K562 (cell line): ENCODE data around the gene ANXA1. TPM values are rescaled to one million over a fixed set of nuclear protein-coding genes. Genes with fewer than 3 reads are reported as not detected.

Source experiments
- ATAC-seq: fragments of 200-7000 bp; cut with Tn5 transposase; 3 replicates; pipeline ENCODE4 v1.9.1; 2020; ENCODE audit warnings: moderate library complexity
- BruUV-seq: library from RNA; stranded (reverse); fragments of 400-500 nt; replicated peaks from 2 replicates; lab custom pipeline; 2021; lab: Mats Ljungman, UMichigan
- CTCF ChIA-PET: fragments of 300-600 bp; formaldehyde crosslinking; extraction: SDS; loops from one replicate; lab custom pipeline; 2021; ENCODE audit warnings: low intra/inter-chr PET ratio; lab: Yijun Ruan, JAX
- POLR2A ChIA-PET: fragments of 300-600, 350-650 bp; sonication (Branson Sonifier 250); formaldehyde crosslinking; extraction: SDS; loops from one replicate; lab custom pipeline; 2021; ENCODE audit warnings: antibody characterized with exemption, inconsistent platforms; lab: Yijun Ruan, JAX
- DNase-seq, 4 experiments: peaks; one replicate each; pipeline versions ENCODE4 v3.0.0 to v3.0.0-alpha.2; 2011 to 2018; ENCODE audit warnings: low spot score in 3 of 4, mixed read lengths in 3 of 4; ENCODE audit errors: extremely low read depth in 1 of 4
- FAIRE-seq: peaks from 2 replicates; lab custom pipeline; 2011; peaks lifted over from hg19 to GRCh38; lab: Jason Lieb, UNC
- H2AFZ ChIP-seq: 2 replicates; pipeline ENCODE4 v1.6.0; 2011; ENCODE audit warnings: low read depth, low read length, control low read depth, inconsistent platforms
- H3K27ac ChIP-seq: fragments of 200-600 bp; 3 replicates; pipeline ENCODE4 v1.8.0; 2011; ENCODE audit warnings: low read depth, mild to moderate bottlenecking, control low read depth, inconsistent platforms, low read length, moderate library complexity, mixed read lengths; ENCODE audit errors: extremely low read depth
- H3K27me3 ChIP-seq, 2 experiments: fragments of 300-600 bp in 1 of 2; 2 replicates in 1 of 2; 3 replicates in 1 of 2; pipeline versions ENCODE4 v1.6.0 to v1.8.0; 2011; ENCODE audit warnings: inconsistent platforms in 2 of 2, low read length in 2 of 2, mild to moderate bottlenecking in 1 of 2, mixed read lengths in 1 of 2, moderate library complexity in 1 of 2; ENCODE audit not compliant: control insufficient read depth in 2 of 2, insufficient read depth in 2 of 2
- H3K36me3 ChIP-seq: fragments of 300-600 bp; 3 replicates; pipeline ENCODE4 v1.8.0; 2011; ENCODE audit warnings: mild to moderate bottlenecking, low read length, inconsistent platforms; ENCODE audit not compliant: control insufficient read depth, insufficient read depth
- H3K4me1 ChIP-seq, 2 experiments: fragments of 200-600 bp in 1 of 2; replicated peaks in 1 of 2; 2 replicates in 1 of 2; 3 replicates in 1 of 2; pipeline versions ENCODE4 v1.5.1 to v1.8.0; 2011; ENCODE audit warnings: inconsistent platforms in 2 of 2, low read length in 2 of 2, mild to moderate bottlenecking in 1 of 2, mixed read lengths in 1 of 2, moderate library complexity in 1 of 2; ENCODE audit not compliant: control insufficient read depth in 2 of 2, insufficient read depth in 2 of 2
- H3K4me2 ChIP-seq: 2 replicates; pipeline ENCODE4 v1.6.1; 2011; ENCODE audit warnings: low read length, control low read depth, inconsistent platforms, mixed read lengths; ENCODE audit not compliant: insufficient read depth
- H3K4me3 ChIP-seq: fragments of 200-600 bp; sonication (generic), shearing (Covaris generic); 2 replicates; pipeline ENCODE4 v1.5.1; 2016; ENCODE audit warnings: control low read depth, inconsistent platforms
- H3K79me2 ChIP-seq: fragments of 200-600 bp; 3 replicates; pipeline ENCODE4 v1.8.0; 2011; ENCODE audit warnings: low read length, inconsistent platforms; ENCODE audit not compliant: control insufficient read depth, insufficient read depth
- H3K9ac ChIP-seq, 2 experiments: 2 replicates each; pipeline versions ENCODE4 v1.6.0 to v1.6.1; 2011; ENCODE audit warnings: low read depth in 2 of 2, low read length in 2 of 2, control low read depth in 1 of 2, inconsistent platforms in 1 of 2, mild to moderate bottlenecking in 1 of 2, mixed read lengths in 1 of 2; ENCODE audit not compliant: insufficient read depth in 1 of 2
- H3K9me1 ChIP-seq: one replicate; pipeline ENCODE4 v1.6.0; 2011; ENCODE audit warnings: inconsistent platforms, mild to moderate bottlenecking, low read length, moderate library complexity; ENCODE audit not compliant: control insufficient read depth, insufficient read depth
- H3K9me3 ChIP-seq: replicated peaks from 2 replicates; pipeline ENCODE4 v1.5.1; 2011; ENCODE audit warnings: low read depth, low read length, inconsistent platforms; ENCODE audit not compliant: control insufficient read depth, insufficient read depth
- H4K20me1 ChIP-seq: replicated peaks from 2 replicates; pipeline ENCODE4 v1.6.1; 2011; ENCODE audit warnings: low read length, inconsistent platforms, mixed read lengths; ENCODE audit not compliant: control insufficient read depth, insufficient read depth
- BCL6 ChIP-seq: fragments of 250-450 bp; sonication (Bioruptor Pico); IDR thresholded peaks from 2 replicates; pipeline ENCODE4 v1.4.0; 2020
- DEAF1 ChIP-seq: fragments of 450-650 bp; formaldehyde crosslinking; IDR thresholded peaks from 2 replicates; pipeline ENCODE4 v1.4.0; 2020; ENCODE audit warnings: mild to moderate bottlenecking, moderate library complexity
- MLLT1 ChIP-seq, 2 experiments: fragments of 450-650 bp; IDR thresholded peaks; 2 replicates each; pipeline ENCODE4 v1.6.1; 2016
- MYBL2 ChIP-seq, 2 experiments: fragments of 450-650 bp in 1 of 2; sonication (generic) in 1 of 2; formaldehyde crosslinking in 1 of 2; IDR thresholded peaks; 2 replicates each; pipeline versions ENCODE4 v1.6.1 to v1.8.1; 2017 to 2022; ENCODE audit warnings: borderline replicate concordance in 1 of 2, inconsistent platforms in 1 of 2, low read depth in 1 of 2, mild to moderate bottlenecking in 1 of 2, missing genetic modification reagents in 1 of 2, moderate library complexity in 1 of 2
- OTX1 ChIP-seq: fragments of 450-650 bp; formaldehyde crosslinking; IDR thresholded peaks from 2 replicates; pipeline ENCODE4 v1.4.0; 2022; ENCODE audit warnings: mild to moderate bottlenecking
- PML ChIP-seq: IDR thresholded peaks from 2 replicates; pipeline ENCODE4 v1.6.1; 2012; ENCODE audit warnings: low read length, inconsistent platforms
- PRDM10 ChIP-seq: fragments of 450-650 bp; IDR thresholded peaks from 2 replicates; pipeline ENCODE4 v1.6.1; 2018; ENCODE audit not compliant: partially characterized antibody
- RBFOX2 ChIP-seq: fragments of 200-400 bp; formaldehyde crosslinking; IDR thresholded peaks from 2 replicates; pipeline ENCODE4 v1.6.1; 2017; ENCODE audit warnings: low read depth, mild to moderate bottlenecking, low read length, moderate library complexity
- TOE1 ChIP-seq, 2 experiments: fragments of 450-650 bp in 1 of 2; sonication (generic) in 1 of 2; formaldehyde crosslinking in 1 of 2; IDR thresholded peaks; 2 replicates each; pipeline versions ENCODE4 v1.7.1 to v1.8.0; 2016 to 2022; ENCODE audit warnings: borderline replicate concordance in 2 of 2, mild to moderate bottlenecking in 2 of 2, antibody characterized with exemption in 1 of 2, inconsistent platforms in 1 of 2, low read depth in 1 of 2, missing genetic modification reagents in 1 of 2, moderate library complexity in 1 of 2
- ZFP91 ChIP-seq: sonication (generic); formaldehyde crosslinking; IDR thresholded peaks from 2 replicates; pipeline ENCODE4 v1.8.0; 2022; ENCODE audit warnings: mild to moderate bottlenecking, missing genetic modification reagents
- WGBS: fragments of 100-300 bp; shearing (Covaris generic); methylation state at CpG from one replicate; pipeline ENCODE4 v1.1.6; 2016; ENCODE audit warnings: low coverage, mixed read lengths; ENCODE audit not compliant: insufficient coverage; ENCODE audit errors: missing lambda C conversion rate; 5-methylcytosine and 5-hydroxymethylcytosine counted together
- in situ Hi-C: fragments of 300-500 bp; cut with MboI; formaldehyde crosslinking; loops from 4 replicates; pipeline ENCODE4 v1.15.0; 2018; ENCODE audit warnings: inconsistent platforms, mixed read lengths
- intact Hi-C: fragments of 100-400 bp; cut with micrococcal nuclease; formaldehyde crosslinking; loops from 2 replicates; pipeline ENCODE4 v1.14.2; 2022
- polyA plus RNA-seq, 8 experiments: library from polyadenylated mRNA; depleted of rRNA in 4 of 8; stranded (reverse) in 5 of 8; unstranded in 3 of 8; fragments of >200 nt; fragmentation: Nextera tagmentation in 2 of 8; fragmentation: Illumina TruSeq in 1 of 8; extraction: Ambion mirVana in 2 of 8; extraction: Trizol in 1 of 8; gene quantifications; 2 replicates each; pipeline versions ENCODE4 v1.2.1 to v1.2.3, GENCODE V29; 2011 to 2014; ENCODE audit warnings: inconsistent platforms in 1 of 8, missing spikeins in 1 of 8
- total RNA-seq, 7 experiments: library from RNA; depleted of rRNA in 6 of 7; stranded (reverse); fragments of >200 nt in 6 of 7; fragmentation: Illumina TruSeq in 2 of 7; extraction: Trizol in 2 of 7; gene quantifications; 2 replicates each; pipeline versions ENCODE4 v1.2.1 to v1.2.3, GENCODE V29; 2011 to 2021; ENCODE audit warnings: low replicate concordance in 1 of 7

ANXA1 gene
- total and polyA plus RNA-seq, 9 of the 15 experiments (the other 6 are each of a cell fraction or from before 2014, with no cell fraction given), result 406 to 1,298 (median 620) TPM

DNA sequence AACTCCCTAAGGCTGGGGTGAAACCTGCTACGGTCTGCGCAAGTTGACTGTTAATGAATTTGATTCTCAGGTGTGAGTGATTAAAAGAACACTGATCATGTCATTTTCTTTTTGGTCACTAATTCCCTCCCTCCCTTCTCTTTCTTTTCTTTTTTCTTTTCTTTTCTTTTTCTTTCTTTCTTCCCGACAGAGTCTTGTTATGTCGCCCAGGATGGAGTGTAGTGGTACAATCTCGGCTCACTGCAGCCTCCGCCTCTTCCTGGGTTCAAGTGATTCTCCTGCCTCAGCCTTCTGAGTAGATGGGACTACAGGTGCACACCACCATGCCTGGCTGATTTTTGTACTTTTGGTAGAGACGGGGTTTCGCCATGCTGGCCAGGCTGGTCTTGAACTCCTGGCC is 2.6 kb downstream of the ANXA1 start:
- Histone ChIP-seq H3K9me3 (no peaks in the 10 kb centered on the region), H3K36me3 (peaks cover 49% of the 10 kb centered on the region), H3K4me2 (peak overlapping the region; percentile 92), H2AFZ (peak overlapping the region; percentile 47), H3K4me3 (peak overlapping the region; percentile 57), H3K4me1 (peaks cover 3 to 15% of the 10 kb centered on the region in 2 experiments; a peak in 3 of 5 replicates), H3K9ac (peak overlapping the region in 1 of 2 experiments; percentile 88; a peak in 3 of 4 replicates), H3K27ac (peak overlapping the region; percentile 90), H3K9me1 (no peaks in the 10 kb centered on the region), H3K27me3 (no peaks in the 10 kb centered on the region), H3K79me2 (peaks cover 78% of the 10 kb centered on the region), H4K20me1 (no peaks in the 10 kb centered on the region; the same call in 1 of the 2 replicates)
- ChIA-PET POLR2A (interaction anchor here (1.0 to 1.6 kb wide), 3 partner anchors 10 to 39 kb away, joined by 3 read pairs; no protein-coding TSS in a partner anchor), CTCF (no interaction called here)
- in situ Hi-C loops (no loop called here), intact Hi-C loops (loop anchor here (2.0 to 5.0 kb wide), 2 partner anchors 47 to 823 kb away; no protein-coding TSS in a partner anchor)
- 11% methylated on average over 6 of the region's 8 CpGs for WGBS
- peak; percentile 11; the same call in 2 of the 3 replicates for ATAC-seq
- BruUV-seq, result no TSS peak
- no peak for DNase-seq
- no peak for FAIRE-seq
- no peak for TF ChIP-seq BCL6
- TF ChIP-seq OTX1, result 0 out of 2 replicates have a peak, but pooled peaks have one; percentile 47
- TF ChIP-seq ZFP91 (CRISPR knock-in tag), result no peak
- TF ChIP-seq MLLT1 (IDR thresholded peaks at IDR 0.05), result peak; percentile 58 to 61; a peak in 2 of 4 replicates
- TF ChIP-seq DEAF1, result no peak
- 0 out of 2 replicates have a peak, but pooled peaks have one; percentile 8 for TF ChIP-seq TOE1 (IDR thresholded peaks at IDR 0.05; ENCODE audit: borderline replicate concordance)
- no peak for TF ChIP-seq TOE1 (CRISPR knock-in tag; IDR thresholded peaks at IDR 0.05; ENCODE audit: borderline replicate concordance, low read depth)
- TF ChIP-seq RBFOX2, result peak; percentile 9
- TF ChIP-seq MYBL2 (IDR thresholded peaks at IDR 0.05; ENCODE audit: low read depth), result 0 out of 2 replicates have a peak, but pooled peaks have one; percentile 26
- TF ChIP-seq MYBL2 (CRISPR knock-in tag; IDR thresholded peaks at IDR 0.05; ENCODE audit: borderline replicate concordance), result no peak
- TF ChIP-seq PRDM10, result peak; percentile 49
- 0 out of 2 replicates have a peak, but pooled peaks have one; percentile 17 for TF ChIP-seq PML
